MV-4-11 (cell line): ENCODE data around the gene KCNQ1.

ENCODE experiments used
- DNase-seq: peaks from one replicate; lab custom pipeline; 2025; lab: John Stamatoyannopoulos, UW

The KCNQ1 gene

GRCh38 chr11:2825889-2826678 is 381.3 kb downstream of the KCNQ1 start:
- peak; percentile 93 for DNase-seq

- DNase-seq, result peak; percentile 93
Measured at GRCh38 chr11:2826679-2827056, 381.9 kb downstream of the KCNQ1 start.

- no peak for DNase-seq
Measured at GRCh38 chr11:2827256-2827655, 382.4 kb downstream of the KCNQ1 start.

- no peak for DNase-seq
Measured at GRCh38 chr11:2827792-2828191, 383.0 kb downstream of the KCNQ1 start.

- DNase-seq, result no peak
Measured at GRCh38 chr11:2828585-2829330, 383.9 kb downstream of the KCNQ1 start.

- DNase-seq, result no peak
Measured at GRCh38 chr11:2830030-2830812, 385.4 kb downstream of the KCNQ1 start.

- DNase-seq, result no peak
Measured at GRCh38 chr11:2830886-2831285, 386.1 kb downstream of the KCNQ1 start.

- no peak for DNase-seq
Measured at GRCh38 chr11:2831781-2832532, 387.1 kb downstream of the KCNQ1 start.

- no peak for DNase-seq
Measured at GRCh38 chr11:2832533-2833020, 387.8 kb downstream of the KCNQ1 start.

- DNase-seq, result no peak
Measured at GRCh38 chr11:2833051-2833715, 388.4 kb downstream of the KCNQ1 start.

GRCh38 chr11:2833716-2834502 is 389.1 kb downstream of the KCNQ1 start:
- no peak for DNase-seq

- no peak for DNase-seq
Measured at GRCh38 chr11:2834503-2835273, 389.9 kb downstream of the KCNQ1 start.

GRCh38 chr11:2835296-2835695 is 390.5 kb downstream of the KCNQ1 start:
- no peak for DNase-seq

- DNase-seq, result no peak
Measured at GRCh38 chr11:2835751-2836150, 390.9 kb downstream of the KCNQ1 start.

- no peak for DNase-seq
Measured at GRCh38 chr11:2836315-2837095, 391.7 kb downstream of the KCNQ1 start.

- no peak for DNase-seq
Measured at GRCh38 chr11:2837096-2837601, 392.3 kb downstream of the KCNQ1 start.

GRCh38 chr11:2837651-2838050 is 392.8 kb downstream of the KCNQ1 start:
- DNase-seq, result no peak

GRCh38 chr11:2838091-2838490 is 393.3 kb downstream of the KCNQ1 start:
- no peak for DNase-seq
